K562 (cell line): ENCODE measurements around the gene GABRA4. TPM values are rescaled to one million over a fixed set of nuclear protein-coding genes. Genes with fewer than 3 reads are reported as not detected.

Experiments used
- ATAC-seq: fragments of 200-7000 bp; cut with Tn5 transposase; 3 replicates; pipeline ENCODE4 v1.9.1; 2020; ENCODE audit warnings: moderate library complexity
- BruUV-seq: library from RNA; stranded (reverse); fragments of 400-500 nt; replicated peaks from 2 replicates; lab custom pipeline; 2021; lab: Mats Ljungman, UMichigan
- CTCF ChIA-PET: fragments of 300-600 bp; formaldehyde crosslinking; extraction: SDS; loops from one replicate; lab custom pipeline; 2021; ENCODE audit warnings: low intra/inter-chr PET ratio; lab: Yijun Ruan, JAX
- POLR2A ChIA-PET: fragments of 300-600, 350-650 bp; sonication (Branson Sonifier 250); formaldehyde crosslinking; extraction: SDS; loops from one replicate; lab custom pipeline; 2021; ENCODE audit warnings: antibody characterized with exemption, inconsistent platforms; lab: Yijun Ruan, JAX
- DNase-seq, 4 experiments: peaks; one replicate each; pipeline versions ENCODE4 v3.0.0 to v3.0.0-alpha.2; 2011 to 2018; ENCODE audit warnings: low spot score in 3 of 4, mixed read lengths in 3 of 4; ENCODE audit errors: extremely low read depth in 1 of 4
- FAIRE-seq: peaks from 2 replicates; lab custom pipeline; 2011; peaks lifted over from hg19 to GRCh38; lab: Jason Lieb, UNC
- H2AFZ ChIP-seq: 2 replicates; pipeline ENCODE4 v1.6.0; 2011; ENCODE audit warnings: low read depth, low read length, control low read depth, inconsistent platforms
- H3K27ac ChIP-seq: fragments of 200-600 bp; 3 replicates; pipeline ENCODE4 v1.8.0; 2011; ENCODE audit warnings: low read depth, mild to moderate bottlenecking, control low read depth, inconsistent platforms, low read length, moderate library complexity, mixed read lengths; ENCODE audit errors: extremely low read depth
- H3K27me3 ChIP-seq, 2 experiments: fragments of 300-600 bp in 1 of 2; 2 replicates in 1 of 2; 3 replicates in 1 of 2; pipeline versions ENCODE4 v1.6.0 to v1.8.0; 2011; ENCODE audit warnings: inconsistent platforms in 2 of 2, low read length in 2 of 2, mild to moderate bottlenecking in 1 of 2, mixed read lengths in 1 of 2, moderate library complexity in 1 of 2; ENCODE audit not compliant: control insufficient read depth in 2 of 2, insufficient read depth in 2 of 2
- H3K36me3 ChIP-seq: fragments of 300-600 bp; 3 replicates; pipeline ENCODE4 v1.8.0; 2011; ENCODE audit warnings: mild to moderate bottlenecking, low read length, inconsistent platforms; ENCODE audit not compliant: control insufficient read depth, insufficient read depth
- H3K4me1 ChIP-seq, 2 experiments: fragments of 200-600 bp in 1 of 2; replicated peaks in 1 of 2; 2 replicates in 1 of 2; 3 replicates in 1 of 2; pipeline versions ENCODE4 v1.5.1 to v1.8.0; 2011; ENCODE audit warnings: inconsistent platforms in 2 of 2, low read length in 2 of 2, mild to moderate bottlenecking in 1 of 2, mixed read lengths in 1 of 2, moderate library complexity in 1 of 2; ENCODE audit not compliant: control insufficient read depth in 2 of 2, insufficient read depth in 2 of 2
- H3K4me2 ChIP-seq: 2 replicates; pipeline ENCODE4 v1.6.1; 2011; ENCODE audit warnings: low read length, control low read depth, inconsistent platforms, mixed read lengths; ENCODE audit not compliant: insufficient read depth
- H3K4me3 ChIP-seq: fragments of 200-600 bp; sonication (generic), shearing (Covaris generic); 2 replicates; pipeline ENCODE4 v1.5.1; 2016; ENCODE audit warnings: control low read depth, inconsistent platforms
- H3K79me2 ChIP-seq: fragments of 200-600 bp; 3 replicates; pipeline ENCODE4 v1.8.0; 2011; ENCODE audit warnings: low read length, inconsistent platforms; ENCODE audit not compliant: control insufficient read depth, insufficient read depth
- H3K9ac ChIP-seq, 2 experiments: 2 replicates each; pipeline versions ENCODE4 v1.6.0 to v1.6.1; 2011; ENCODE audit warnings: low read depth in 2 of 2, low read length in 2 of 2, control low read depth in 1 of 2, inconsistent platforms in 1 of 2, mild to moderate bottlenecking in 1 of 2, mixed read lengths in 1 of 2; ENCODE audit not compliant: insufficient read depth in 1 of 2
- H3K9me1 ChIP-seq: one replicate; pipeline ENCODE4 v1.6.0; 2011; ENCODE audit warnings: inconsistent platforms, mild to moderate bottlenecking, low read length, moderate library complexity; ENCODE audit not compliant: control insufficient read depth, insufficient read depth
- H3K9me3 ChIP-seq: replicated peaks from 2 replicates; pipeline ENCODE4 v1.5.1; 2011; ENCODE audit warnings: low read depth, low read length, inconsistent platforms; ENCODE audit not compliant: control insufficient read depth, insufficient read depth
- H4K20me1 ChIP-seq: replicated peaks from 2 replicates; pipeline ENCODE4 v1.6.1; 2011; ENCODE audit warnings: low read length, inconsistent platforms, mixed read lengths; ENCODE audit not compliant: control insufficient read depth, insufficient read depth
- BCOR ChIP-seq: fragments of 450-650 bp; IDR thresholded peaks from 2 replicates; pipeline ENCODE4 v1.6.1; 2016
- BRF2 ChIP-seq: IDR thresholded peaks from 3 replicates; pipeline ENCODE4 v1.6.1; 2011; ENCODE audit warnings: borderline replicate concordance, mild to moderate bottlenecking; ENCODE audit not compliant: insufficient read length, insufficient read depth
- CBX5 ChIP-seq: IDR thresholded peaks from 2 replicates; pipeline ENCODE4 v1.6.1; 2014; ENCODE audit warnings: low read depth, borderline replicate concordance
- EP300 ChIP-seq: IDR thresholded peaks from 2 replicates; pipeline ENCODE4 v1.6.1; 2012; ENCODE audit warnings: low read length, improper control_type of control experiment
- FOXK1 ChIP-seq: sonication (generic); formaldehyde crosslinking; IDR thresholded peaks from 2 replicates; pipeline ENCODE4 v1.8.0; 2022; ENCODE audit warnings: missing genetic modification reagents, mild to moderate bottlenecking, borderline replicate concordance
- GATAD2A ChIP-seq: fragments of 450-650 bp; IDR thresholded peaks from 2 replicates; pipeline ENCODE4 v1.6.1; 2017
- GATAD2B ChIP-seq: fragments of 450-650 bp; IDR thresholded peaks from 2 replicates; pipeline ENCODE4 v1.6.1; 2017; ENCODE audit warnings: mild to moderate bottlenecking, borderline replicate concordance
- NCOA2 ChIP-seq, 2 experiments: fragments of 450-650 bp; IDR thresholded peaks; 2 replicates each; pipeline ENCODE4 v1.6.1; 2018; ENCODE audit warnings: mild to moderate bottlenecking in 2 of 2, moderate library complexity in 1 of 2; ENCODE audit not compliant: partially characterized antibody in 2 of 2
- POLR3A ChIP-seq: IDR thresholded peaks from 2 replicates; pipeline ENCODE4 v1.6.1; 2011; ENCODE audit warnings: borderline replicate concordance, mild to moderate bottlenecking, moderate library complexity; ENCODE audit not compliant: insufficient read length, insufficient read depth; ENCODE audit errors: extremely low read depth
- PPARD ChIP-seq: fragments of 250-450 bp; sonication (Bioruptor Pico); IDR thresholded peaks from 2 replicates; pipeline ENCODE4 v1.8.0; 2022; ENCODE audit warnings: inconsistent platforms, mild to moderate bottlenecking, moderate library complexity
- SIRT6 ChIP-seq: IDR thresholded peaks from one replicate; pipeline ENCODE4 v1.6.1; 2012; ENCODE audit warnings: low read depth, mild to moderate bottlenecking, control low read depth, inconsistent platforms, low read length, moderate library complexity
- SRSF7 ChIP-seq: fragments of 200-400 bp; formaldehyde crosslinking; optimal IDR thresholded peaks from 2 replicates; pipeline ENCODE3; 2017; ENCODE audit warnings: mild to moderate bottlenecking, low read depth, low read length
- ZFX ChIP-seq: sonication (generic); formaldehyde crosslinking; IDR thresholded peaks from 2 replicates; pipeline ENCODE4 v1.8.0; 2022; ENCODE audit warnings: mild to moderate bottlenecking, missing genetic modification reagents, moderate library complexity
- ZNF277 ChIP-seq: fragments of 250-450 bp; sonication (Bioruptor Pico); IDR thresholded peaks from 2 replicates; pipeline ENCODE4 v1.8.0; 2022; ENCODE audit warnings: inconsistent platforms, mild to moderate bottlenecking, moderate library complexity, borderline replicate concordance
- ZNF384 ChIP-seq: IDR thresholded peaks from 2 replicates; pipeline ENCODE4 v1.6.1; 2012; ENCODE audit warnings: low read depth, low read length, improper control_type of control experiment
- ZNF444 ChIP-seq: fragments of 250-450 bp; sonication (Bioruptor Pico); IDR thresholded peaks from 2 replicates; pipeline ENCODE4 v1.4.0; 2020; ENCODE audit warnings: mild to moderate bottlenecking, moderate library complexity
- ZNF740 ChIP-seq, 3 experiments: fragments of 200-800 bp in 1 of 3; sonication (Bioruptor generic) in 1 of 3; sonication (generic) in 1 of 3; formaldehyde crosslinking in 1 of 3; IDR thresholded peaks; 2 replicates each; pipeline versions ENCODE4 v1.6.1 to v1.8.0; 2016 to 2022; ENCODE audit warnings: mild to moderate bottlenecking in 2 of 3, missing compliant biosample characterization in 2 of 3, missing genetic modification characterization in 2 of 3, missing genetic modification reagents in 1 of 3
- ZNF766 ChIP-seq: fragments of 200-800 bp; sonication (Bioruptor generic); conservative IDR thresholded peaks from 2 replicates; pipeline ENCODE4 v1.6.1; 2016; ENCODE audit warnings: missing genetic modification characterization, missing compliant biosample characterization
- ZNF830 ChIP-seq: fragments of 250-450 bp; sonication (Bioruptor Pico); IDR thresholded peaks from 2 replicates; pipeline ENCODE4 v1.5.0; 2021; ENCODE audit warnings: mild to moderate bottlenecking
- WGBS: fragments of 100-300 bp; shearing (Covaris generic); methylation state at CpG from one replicate; pipeline ENCODE4 v1.1.6; 2016; ENCODE audit warnings: low coverage, mixed read lengths; ENCODE audit not compliant: insufficient coverage; ENCODE audit errors: missing lambda C conversion rate; 5-methylcytosine and 5-hydroxymethylcytosine counted together
- in situ Hi-C: fragments of 300-500 bp; cut with MboI; formaldehyde crosslinking; loops from 4 replicates; pipeline ENCODE4 v1.15.0; 2018; ENCODE audit warnings: inconsistent platforms, mixed read lengths
- intact Hi-C: fragments of 100-400 bp; cut with micrococcal nuclease; formaldehyde crosslinking; loops from 2 replicates; pipeline ENCODE4 v1.14.2; 2022
- polyA plus RNA-seq, 8 experiments: library from polyadenylated mRNA; depleted of rRNA in 4 of 8; stranded (reverse) in 5 of 8; unstranded in 3 of 8; fragments of >200 nt; fragmentation: Nextera tagmentation in 2 of 8; fragmentation: Illumina TruSeq in 1 of 8; extraction: Ambion mirVana in 2 of 8; extraction: Trizol in 1 of 8; gene quantifications; 2 replicates each; pipeline versions ENCODE4 v1.2.1 to v1.2.3, GENCODE V29; 2011 to 2014; ENCODE audit warnings: inconsistent platforms in 1 of 8, missing spikeins in 1 of 8
- total RNA-seq, 7 experiments: library from RNA; depleted of rRNA in 6 of 7; stranded (reverse); fragments of >200 nt in 6 of 7; fragmentation: Illumina TruSeq in 2 of 7; extraction: Trizol in 2 of 7; gene quantifications; 2 replicates each; pipeline versions ENCODE4 v1.2.1 to v1.2.3, GENCODE V29; 2011 to 2021; ENCODE audit warnings: low replicate concordance in 1 of 7

GABRA4 gene
- total and polyA plus RNA-seq, 9 of the 15 experiments (the other 6 are each of a cell fraction or from before 2014, with no cell fraction given) = not detected

- TF ChIP-seq ZNF740 (CRISPR knock-in tag; IDR thresholded peaks at IDR 0.05) (no peak), ZNF740 (tag; IDR thresholded peaks at IDR 0.05) (no peak), SIRT6 (no peak), ZNF384 (no peak), GATAD2A (no peak), FOXK1 (CRISPR knock-in tag) (no peak), ZNF277 (CRISPR knock-in tag) (no peak), PPARD (CRISPR knock-in tag) (no peak)
These were observed 24.1 kb upstream of the GABRA4 start (continued) for GRCh38 chr4:47017494-47017893.

- Histone ChIP-seq H3K4me2 (no peak overlapping the region), H2AFZ (no peak overlapping the region), H3K4me3 (no peak overlapping the region), H3K79me2 (no peaks in the 10 kb centered on the region), H3K27ac (no peak overlapping the region), H4K20me1 (no peaks in the 10 kb centered on the region), H3K9me3 (no peaks in the 10 kb centered on the region), H3K36me3 (no peaks in the 10 kb centered on the region), H3K9me1 (no peaks in the 10 kb centered on the region), H3K4me1 (no peaks in the 10 kb centered on the region), H3K9ac (no peak overlapping the region), H3K27me3 (no peaks in the 10 kb centered on the region)
- BruUV-seq = no TSS peak
- DNase-seq (no peak), FAIRE-seq (no peak), ATAC-seq (no peak)
- in situ Hi-C loops = no loop called here
- ChIA-PET CTCF (no interaction called here), POLR2A (no interaction called here)
- 0% methylated on average over 4 of the region's 4 CpGs for WGBS
- intact Hi-C loops = no loop called here
- no peak for TF ChIP-seq ZNF830 (CRISPR knock-in tag)
- TF ChIP-seq BCOR = no peak
- TF ChIP-seq EP300 = no peak
- TF ChIP-seq SRSF7 = no peak
- TF ChIP-seq ZFX = no peak
- no peak for TF ChIP-seq ZNF384
- no peak for TF ChIP-seq NCOA2 (IDR thresholded peaks at IDR 0.05; ENCODE audit: partially characterized antibody in 2 of 2)
- TF ChIP-seq POLR3A = no peak
- TF ChIP-seq BRF2 = no peak
- no peak for TF ChIP-seq ZNF766 (CRISPR knock-in tag)
- TF ChIP-seq GATAD2B = no peak
- TF ChIP-seq CBX5 = no peak
- no peak for TF ChIP-seq ZNF444
These were observed 23.7 kb upstream of the GABRA4 start for GRCh38 chr4:47017081-47017480.
